ENCODE data around the gene UHRF2.
"Not testable (repeated sequence)": the region's sequence is repeated elsewhere in the genome, so short reads cannot be mapped to it uniquely, and the experiment has no call there.

The UHRF2 gene

GRCh38 chr9:6412487-6413364 is at the start of gene UHRF2:
Gene UHRF2 (plus strand): TSS chr9:6413199. CDS start chr9:6413491, 292 bp downstream.
- peak; percentile 99 for DNase-seq (ENCODE audit: low read depth, low spot score)

GRCh38 chr9:6367128-6367890 is 45.7 kb upstream of the UHRF2 start:
- no peak for DNase-seq (ENCODE audit: low read depth, low spot score)

DNA sequence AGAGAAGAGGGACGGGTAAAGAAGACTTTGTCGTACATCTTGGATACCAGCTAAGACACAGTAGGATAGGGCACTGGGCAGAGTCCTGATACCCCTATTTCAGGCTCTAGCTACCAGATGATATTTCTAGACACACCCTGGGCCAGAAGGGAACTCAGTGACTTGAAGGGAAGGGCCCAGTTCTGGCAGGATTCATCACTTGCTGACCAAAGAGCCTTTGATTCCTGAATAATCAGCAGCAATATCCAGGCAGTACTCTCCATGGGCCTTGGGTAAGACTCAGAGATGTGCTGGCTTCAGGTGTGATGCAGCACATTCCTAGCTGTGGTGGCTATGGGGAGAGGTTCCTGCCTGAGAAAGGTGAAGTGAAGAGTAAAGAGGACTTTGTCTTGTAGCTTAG is 44.2 kb upstream of the UHRF2 start:
- DNase-seq (ENCODE audit: low read depth, low spot score): no peak

GRCh38 chr9:6381477-6382012 is 31.5 kb upstream of the UHRF2 start:
- DNase-seq (ENCODE audit: low read depth, low spot score): not testable (repeated sequence)

DNA sequence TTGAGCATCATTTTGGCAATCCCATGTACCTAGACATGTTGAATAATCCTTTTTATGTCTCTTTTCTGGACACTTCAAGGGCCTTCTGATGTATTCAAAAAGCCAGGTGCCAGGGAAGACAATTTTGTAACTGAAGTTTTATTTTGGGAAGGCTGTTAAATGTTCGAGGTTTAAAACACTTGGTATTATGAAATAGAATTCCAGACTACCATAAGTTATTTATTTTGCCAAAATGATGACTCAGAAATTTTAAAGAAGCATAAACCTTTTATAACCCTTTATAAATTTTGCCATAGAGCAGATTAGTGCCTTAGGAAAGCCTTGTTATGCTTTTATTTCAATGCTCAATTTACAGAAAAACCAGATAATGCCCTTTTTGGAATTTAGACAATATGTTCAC is 30.3 kb upstream of the UHRF2 start:
- DNase-seq (ENCODE audit: low read depth, low spot score): no peak

- DNase-seq (ENCODE audit: low read depth, low spot score): no peak
These were observed 29.3 kb upstream of the UHRF2 start for GRCh38 chr9:6383551-6384225.

DNA sequence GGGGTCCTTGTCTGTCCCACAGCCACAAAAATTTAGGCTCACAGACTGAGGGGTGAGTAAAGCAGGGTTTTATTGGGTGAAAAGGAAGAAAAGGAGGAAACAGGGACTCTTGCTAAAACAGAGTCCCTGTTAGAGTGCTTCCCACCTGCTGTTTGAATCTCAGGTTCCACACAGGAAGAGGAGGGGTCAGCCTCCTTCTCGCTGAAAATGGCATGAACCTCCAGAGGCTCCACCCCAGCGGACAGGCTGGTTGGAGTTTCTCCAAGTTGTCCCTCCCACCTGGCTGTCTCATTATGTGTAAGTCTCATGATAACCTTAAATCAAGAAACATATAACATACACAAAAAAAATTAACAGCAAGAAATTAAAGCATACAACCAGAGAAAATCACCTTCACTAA is 28.3 kb upstream of the UHRF2 start:
- no peak for DNase-seq (ENCODE audit: low read depth, low spot score)

DNA sequence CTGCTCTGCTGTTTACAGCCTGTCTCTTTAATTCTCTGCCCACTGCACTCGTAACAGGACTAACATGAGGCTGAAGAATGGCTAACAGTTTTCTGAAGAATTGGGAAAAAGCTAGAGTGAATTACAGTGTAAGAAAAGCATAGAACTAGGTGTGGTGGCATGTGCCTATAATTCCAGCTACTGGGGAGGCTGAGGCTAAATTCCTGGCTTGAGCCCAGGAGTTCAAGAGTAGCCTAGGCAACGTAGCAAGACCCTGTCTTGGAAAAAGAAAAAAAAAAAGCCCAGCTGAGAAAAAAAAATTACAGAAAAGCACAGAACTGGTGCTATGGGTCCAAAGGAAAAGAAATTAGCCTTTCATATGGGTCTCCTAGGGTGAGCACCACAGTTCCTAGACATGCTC is 13.9 kb upstream of the UHRF2 start:
- no peak for DNase-seq (ENCODE audit: low read depth, low spot score)

- DNase-seq (ENCODE audit: low read depth, low spot score): no peak
These were observed 7.6 kb upstream of the UHRF2 start for GRCh38 chr9:6405371-6405770.

DNA sequence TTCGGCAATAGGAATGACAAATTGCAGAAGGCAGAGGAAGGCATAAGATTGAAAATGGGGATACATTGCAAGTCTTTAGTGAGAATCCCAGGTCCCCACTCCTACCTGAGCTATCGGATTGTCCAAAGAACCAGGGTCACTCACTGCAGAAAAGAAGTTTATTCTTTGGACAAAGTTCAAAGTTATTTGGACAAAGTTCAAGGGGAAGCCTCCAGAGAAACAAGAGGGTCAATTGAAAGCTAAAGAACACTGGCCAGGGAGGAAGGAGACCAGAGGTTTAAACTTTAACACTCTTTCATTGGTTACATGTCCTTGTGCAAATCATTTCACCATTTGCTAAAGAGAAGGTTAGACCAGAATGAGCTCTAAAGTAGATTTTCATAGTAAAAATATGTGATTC is 5.2 kb upstream of the UHRF2 start:
- DNase-seq (ENCODE audit: low read depth, low spot score): no peak

- no peak for DNase-seq (ENCODE audit: low read depth, low spot score)
These were observed 4.7 kb upstream of the UHRF2 start for GRCh38 chr9:6408320-6408719.

- DNase-seq (ENCODE audit: low read depth, low spot score): no peak
These were observed 3.2 kb upstream of the UHRF2 start for GRCh38 chr9:6409811-6410210.

DNA sequence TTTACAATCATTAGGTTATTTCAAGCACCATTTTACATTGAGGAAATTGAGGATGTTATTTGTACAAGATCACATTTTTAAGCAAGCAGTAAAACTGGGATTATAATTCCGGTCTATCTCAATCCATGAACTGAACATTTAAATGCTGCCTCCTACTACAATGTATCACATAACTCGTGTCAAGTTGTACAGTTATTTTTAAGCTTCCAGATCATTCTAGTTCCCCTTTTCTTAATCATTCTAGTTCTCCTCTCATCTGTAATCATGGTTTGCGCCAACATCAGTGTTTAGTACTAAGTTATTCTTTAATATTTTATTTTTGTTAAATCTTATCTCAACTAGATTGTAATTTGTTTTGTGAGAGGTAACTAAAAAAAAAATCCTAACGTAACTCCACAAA is 2.4 kb upstream of the UHRF2 start:
- DNase-seq (ENCODE audit: low read depth, low spot score): no peak

DNA sequence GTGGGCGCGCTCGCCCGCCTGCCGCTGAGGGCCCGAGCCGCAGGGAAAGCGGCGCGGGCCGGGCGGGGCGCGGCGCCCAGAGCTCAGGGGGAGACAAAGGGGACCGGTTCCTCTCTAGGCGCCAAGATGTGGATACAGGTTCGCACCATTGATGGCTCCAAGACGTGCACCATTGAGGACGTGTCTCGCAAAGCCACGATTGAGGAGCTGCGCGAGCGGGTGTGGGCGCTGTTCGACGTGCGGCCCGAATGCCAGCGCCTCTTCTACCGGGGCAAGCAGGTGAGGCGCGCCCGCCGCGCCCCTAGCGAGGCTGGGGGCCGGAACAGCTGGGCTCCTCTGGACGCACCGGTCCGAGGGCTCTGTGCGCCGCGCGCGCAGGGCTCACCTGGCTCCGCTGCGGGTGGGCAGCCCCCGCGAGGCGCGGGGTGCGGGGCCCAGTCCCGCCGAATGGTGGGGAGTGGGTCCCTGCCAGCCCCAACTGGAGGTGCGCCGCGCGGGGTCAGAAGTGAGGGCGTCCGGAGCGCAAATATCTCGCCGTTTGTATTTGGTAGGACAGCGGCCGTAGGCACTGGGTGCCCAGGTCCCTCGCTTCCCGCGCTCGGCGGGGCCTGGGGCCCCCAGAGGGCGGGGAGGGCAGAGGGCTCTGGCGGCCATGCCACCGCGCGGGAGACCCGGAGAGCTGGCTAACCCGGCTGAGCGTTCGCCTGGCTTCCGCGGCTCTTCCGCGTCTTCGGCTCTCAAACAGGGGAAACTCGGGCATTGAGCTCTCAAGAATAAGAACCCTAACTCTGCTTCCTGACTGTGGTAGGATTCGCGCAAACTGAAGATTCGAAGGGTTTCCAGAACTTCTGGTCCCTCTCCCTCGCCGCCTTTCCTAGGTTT is 607 bp downstream of the UHRF2 start:
- DNase-seq (ENCODE audit: low read depth, low spot score): no peak

DNA sequence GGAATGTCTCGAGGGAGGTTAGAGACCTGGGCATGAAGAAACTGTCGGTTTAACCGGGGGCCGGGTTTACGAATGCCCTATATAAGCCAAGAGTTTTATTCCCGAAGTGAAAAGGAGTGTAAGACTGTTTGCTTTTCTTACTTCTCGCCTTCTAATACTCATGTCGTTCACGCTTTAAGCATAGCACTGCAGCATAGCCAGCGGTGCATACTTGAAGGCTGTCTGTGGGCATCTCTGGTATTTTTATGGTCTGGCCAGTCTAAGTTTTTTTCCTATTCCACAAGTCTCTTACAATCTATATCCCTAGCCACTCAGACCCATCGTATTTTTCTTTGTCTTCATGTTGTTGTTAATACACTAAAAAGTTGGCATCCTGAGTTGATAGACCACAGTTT is 1.2 kb downstream of the UHRF2 start:
- no peak for DNase-seq (ENCODE audit: low read depth, low spot score)

DNA sequence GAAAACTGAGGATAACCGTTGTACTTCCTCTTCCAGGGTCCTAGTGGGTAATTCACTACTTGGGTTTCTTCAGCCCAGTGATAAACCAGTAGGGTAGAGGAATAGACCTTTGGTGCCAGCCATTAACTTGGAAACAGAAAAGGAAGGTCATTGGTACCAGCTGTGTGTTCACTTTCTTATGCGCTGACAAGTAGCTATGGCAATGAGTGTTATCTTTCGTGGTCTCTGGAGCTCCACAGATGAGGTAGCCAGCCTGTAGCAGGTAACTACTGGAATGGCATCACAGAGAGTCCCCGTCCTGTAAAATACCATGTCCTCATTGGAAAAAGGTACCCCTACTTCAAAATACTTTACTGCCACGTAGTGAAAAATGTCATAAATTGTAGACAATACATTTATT is 2.3 kb downstream of the UHRF2 start:
- no peak for DNase-seq (ENCODE audit: low read depth, low spot score)

DNA sequence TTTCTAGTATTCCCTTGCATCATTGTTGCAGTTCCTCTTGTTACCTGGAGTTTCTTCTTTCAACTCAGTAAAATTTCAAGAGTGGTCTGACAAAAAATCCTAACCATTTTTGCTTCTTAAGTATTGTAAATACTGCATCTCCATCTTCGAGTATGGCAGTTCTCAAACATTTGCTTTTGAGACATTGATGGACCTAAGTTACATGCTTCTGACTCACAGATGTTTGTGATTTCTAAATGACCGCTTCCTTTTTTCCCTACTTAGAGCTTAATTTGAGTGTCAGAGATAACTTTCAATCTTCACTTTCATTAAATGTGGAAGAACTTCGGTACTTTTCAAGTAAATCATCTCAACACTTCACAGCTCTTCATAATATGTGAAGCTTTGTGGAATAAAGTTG is 4.2 kb downstream of the UHRF2 start:
- DNase-seq (ENCODE audit: low read depth, low spot score): no peak

DNA sequence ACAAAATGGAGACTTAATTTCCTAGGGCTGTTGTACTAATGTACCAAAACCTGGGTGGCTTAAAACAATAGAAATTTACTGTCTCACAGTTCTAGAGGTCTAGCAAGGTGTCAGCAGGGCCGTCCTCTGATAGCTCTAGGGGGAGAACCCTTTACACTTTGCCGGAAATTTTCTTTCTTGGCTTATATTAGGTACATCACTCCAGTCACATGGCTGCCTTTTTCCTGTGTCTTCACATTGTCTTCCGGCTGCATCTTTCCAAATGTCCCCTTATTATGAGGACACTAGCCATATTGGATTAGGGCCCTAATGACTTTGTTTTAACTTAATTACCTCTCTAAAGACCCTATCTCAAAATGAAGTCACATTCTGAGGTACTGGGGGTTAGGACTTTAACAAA is 5.8 kb downstream of the UHRF2 start:
- no peak for DNase-seq (ENCODE audit: low read depth, low spot score)

DNA sequence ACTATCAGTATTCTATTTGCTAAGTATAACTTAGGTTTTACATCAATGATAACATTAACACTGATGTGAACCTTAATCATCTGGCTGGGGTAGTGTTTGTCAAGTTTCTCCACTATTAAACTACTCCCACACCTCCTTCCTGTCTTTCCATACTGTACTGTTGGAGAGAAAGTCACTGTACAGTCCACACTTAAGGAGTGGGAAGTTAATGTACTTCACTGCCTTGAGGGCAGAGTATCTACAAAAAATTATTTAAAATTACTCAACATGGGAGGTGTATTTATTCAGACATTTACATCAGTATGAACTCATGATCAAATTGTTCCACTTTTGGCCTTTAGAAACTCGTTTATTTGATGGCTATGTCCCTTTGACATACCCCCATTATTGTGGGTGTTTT is 11.9 kb downstream of the UHRF2 start:
- DNase-seq (ENCODE audit: low read depth, low spot score): no peak

GRCh38 chr9:6426117-6426516 is 13.1 kb downstream of the UHRF2 start:
- DNase-seq (ENCODE audit: low read depth, low spot score): no peak

All from activated naive CD8-positive, alpha-beta T cell treated with anti-CD3 and anti-CD28 coated beads, Interleukin-2, amount 50 U/mL, for 16 hours (primary cell).